H1 (cell line): ENCODE measurements around the gene SART1. TPM values are rescaled to one million over a fixed set of nuclear protein-coding genes. Genes with fewer than 3 reads are reported as not detected.

Source experiments
- CTCF ChIA-PET: fragments of 300-600 bp; sonication (Branson Sonifier 250); formaldehyde crosslinking; loops from one replicate; lab custom pipeline; 2021; ENCODE audit not compliant: partially characterized antibody; lab: Charles Lee
- POLR2A ChIA-PET: fragments of 300-600 bp; sonication (Branson Sonifier 250); formaldehyde crosslinking; loops from one replicate; lab custom pipeline; 2021; ENCODE audit warnings: inconsistent platforms; ENCODE audit not compliant: partially characterized antibody; lab: Charles Lee
- DNase-seq, 2 experiments: peaks; one replicate each; pipeline versions ENCODE4 v3.0.0 to v3.0.0-alpha.2; 2010 to 2022; ENCODE audit warnings: low spot score in 2 of 2, low read depth in 1 of 2, mixed read lengths in 1 of 2
- FAIRE-seq: peaks from 2 replicates; lab custom pipeline; 2011; peaks lifted over from hg19 to GRCh38; lab: Jason Lieb, UNC
- H2AFZ ChIP-seq: 2 replicates; pipeline ENCODE4 v1.8.1; 2012; ENCODE audit warnings: low read length, inconsistent platforms
- H2AK5ac ChIP-seq: 2 replicates; pipeline ENCODE4 v1.6.1; 2013; ENCODE audit warnings: low read depth, low read length
- H2BK120ac ChIP-seq: replicated peaks from 2 replicates; pipeline ENCODE3; 2013; ENCODE audit warnings: low read depth, low read length, inconsistent platforms
- H2BK12ac ChIP-seq: 2 replicates; pipeline ENCODE4 v1.6.1; 2013; ENCODE audit warnings: low read depth, low read length
- H2BK15ac ChIP-seq: 2 replicates; pipeline ENCODE4 v1.6.1; 2013; ENCODE audit warnings: low read length
- H2BK20ac ChIP-seq: 2 replicates; pipeline ENCODE4 v1.6.1; 2013; ENCODE audit warnings: low read length
- H2BK5ac ChIP-seq: 2 replicates; pipeline ENCODE4 v1.6.1; 2013; ENCODE audit warnings: low read depth, low read length
- H3K14ac ChIP-seq: 2 replicates; pipeline ENCODE4 v1.6.1; 2013; ENCODE audit warnings: inconsistent platforms; ENCODE audit not compliant: insufficient read length
- H3K18ac ChIP-seq: 2 replicates; pipeline ENCODE4 v1.6.1; 2013; ENCODE audit warnings: low read length; ENCODE audit errors: extremely low read depth
- H3K23ac ChIP-seq: 2 replicates; pipeline ENCODE4 v1.6.1; 2013; ENCODE audit warnings: inconsistent platforms; ENCODE audit not compliant: insufficient read length
- H3K23me2 ChIP-seq: 2 replicates; pipeline ENCODE4 v1.6.1; 2013; ENCODE audit warnings: low read depth, low read length
- H3K27ac ChIP-seq: 2 replicates; pipeline ENCODE4 v1.6.1; 2011; ENCODE audit warnings: low read depth, low read length, inconsistent platforms
- H3K27me3 ChIP-seq, 4 experiments: replicated peaks in 1 of 4; 1 replicate in 1 of 4; 2 replicates in 3 of 4; pipeline versions ENCODE4 v1.6.1 to v1.8.1; 2011 to 2013; ENCODE audit warnings: low read length in 3 of 4, mild to moderate bottlenecking in 3 of 4, inconsistent platforms in 2 of 4, mixed read lengths in 2 of 4, moderate library complexity in 1 of 4; ENCODE audit not compliant: control insufficient read depth in 3 of 4, insufficient read depth in 3 of 4; ENCODE audit errors: extremely low read depth in 1 of 4
- H3K36me3 ChIP-seq, 4 experiments: 2 replicates each; pipeline versions ENCODE4 v1.6.1 to v1.8.1; 2011 to 2013; ENCODE audit warnings: mild to moderate bottlenecking in 4 of 4, low read length in 3 of 4, moderate library complexity in 2 of 4, control low read depth in 1 of 4, inconsistent platforms in 1 of 4; ENCODE audit not compliant: insufficient read depth in 4 of 4, control insufficient read depth in 2 of 4
- H3K4ac ChIP-seq: replicated peaks from 2 replicates; pipeline ENCODE3; 2013; ENCODE audit warnings: low read length, low read depth, mixed read lengths, inconsistent platforms; ENCODE audit not compliant: insufficient read length
- H3K4me1 ChIP-seq, 4 experiments: replicated peaks in 1 of 4; 1 replicate in 1 of 4; 2 replicates in 3 of 4; pipeline versions ENCODE4 v1.6.1 to v1.8.1; 2011 to 2013; ENCODE audit warnings: low read length in 3 of 4, inconsistent platforms in 2 of 4, mixed read lengths in 1 of 4; ENCODE audit not compliant: insufficient read depth in 4 of 4, control insufficient read depth in 3 of 4
- H3K4me2 ChIP-seq, 2 experiments: 2 replicates each; pipeline versions ENCODE4 v1.6.1 to v1.8.1; 2011 to 2013; ENCODE audit warnings: low read depth in 2 of 2, low read length in 2 of 2, control low read depth in 1 of 2, inconsistent platforms in 1 of 2, mild to moderate bottlenecking in 1 of 2; ENCODE audit not compliant: insufficient read depth in 1 of 2
- H3K4me3 ChIP-seq, 4 experiments: fragments of 200-600, 300-600 bp in 1 of 4; sonication (generic), shearing (Covaris generic), sonication (Bioruptor Twin) in 1 of 4; 2 replicates each; pipeline versions ENCODE4 v1.5.1 to v1.8.1; 2011 to 2016; ENCODE audit warnings: low read length in 4 of 4, low read depth in 3 of 4, control low read depth in 2 of 4, inconsistent platforms in 2 of 4, mild to moderate bottlenecking in 2 of 4, mixed read lengths in 1 of 4, moderate library complexity in 1 of 4; ENCODE audit not compliant: insufficient read depth in 2 of 4; ENCODE audit errors: extremely low read depth in 1 of 4
- H3K56ac ChIP-seq: replicated peaks from 2 replicates; pipeline ENCODE3; 2013; ENCODE audit warnings: low read depth, mild to moderate bottlenecking, mixed read lengths, low read length, inconsistent platforms; ENCODE audit not compliant: insufficient read length
- H3K79me1 ChIP-seq: 2 replicates; pipeline ENCODE4 v1.6.1; 2013; ENCODE audit warnings: low read depth, low read length, control low read depth
- H3K79me2 ChIP-seq, 2 experiments: 2 replicates each; pipeline versions ENCODE4 v1.6.1 to v1.8.1; 2012 to 2013; ENCODE audit warnings: low read length in 2 of 2, mild to moderate bottlenecking in 2 of 2, inconsistent platforms in 1 of 2; ENCODE audit not compliant: insufficient read depth in 2 of 2, control insufficient read depth in 1 of 2
- H3K9ac ChIP-seq, 4 experiments: replicated peaks in 1 of 4; 1 replicate in 1 of 4; 2 replicates in 3 of 4; pipeline versions ENCODE4 v1.6.1 to v1.8.1; 2011 to 2013; ENCODE audit warnings: low read depth in 3 of 4, low read length in 3 of 4, control low read depth in 2 of 4, mild to moderate bottlenecking in 2 of 4, moderate library complexity in 2 of 4, inconsistent platforms in 1 of 4; ENCODE audit errors: extremely low read depth in 1 of 4
- H3K9me3 ChIP-seq, 2 experiments: 2 replicates each; pipeline versions ENCODE4 v1.6.1 to v1.8.1; 2012 to 2013; ENCODE audit warnings: mild to moderate bottlenecking in 2 of 2, moderate library complexity in 2 of 2, control low read depth in 1 of 2, inconsistent platforms in 1 of 2, low read depth in 1 of 2, low read length in 1 of 2, mixed read lengths in 1 of 2; ENCODE audit not compliant: insufficient read depth in 2 of 2
- H4K20me1 ChIP-seq, 2 experiments: replicated peaks in 1 of 2; 2 replicates each; pipeline versions ENCODE3 to v1.8.1; 2011 to 2013; ENCODE audit warnings: inconsistent platforms in 2 of 2, low read length in 2 of 2, mild to moderate bottlenecking in 1 of 2; ENCODE audit not compliant: insufficient read depth in 2 of 2, control insufficient read depth in 1 of 2
- H4K5ac ChIP-seq: 2 replicates; pipeline ENCODE4 v1.6.1; 2013; ENCODE audit warnings: low read length, low read depth, mixed read lengths, inconsistent platforms; ENCODE audit not compliant: insufficient read length
- H4K8ac ChIP-seq: 2 replicates; pipeline ENCODE4 v1.8.0; 2013; ENCODE audit warnings: mild to moderate bottlenecking, moderate library complexity, low read length, inconsistent platforms; ENCODE audit not compliant: insufficient read depth; ENCODE audit errors: extremely low read depth
- H4K91ac ChIP-seq: replicated peaks from 2 replicates; pipeline ENCODE3; 2013; ENCODE audit warnings: low read length, mixed read lengths, inconsistent platforms; ENCODE audit not compliant: insufficient read length
- BCL11A ChIP-seq, 2 experiments: IDR thresholded peaks; one replicate each; pipeline ENCODE4 v1.6.1; 2011; ENCODE audit warnings: low read depth in 2 of 2, low read length in 2 of 2, mild to moderate bottlenecking in 2 of 2
- CHD1 ChIP-seq: IDR thresholded peaks from 2 replicates; pipeline ENCODE4 v1.6.1; 2012; ENCODE audit warnings: low read depth, low read length, improper control_type of control experiment
- CREB1 ChIP-seq: IDR thresholded peaks from 2 replicates; pipeline ENCODE4 v1.6.1; 2012; ENCODE audit warnings: inconsistent platforms
- EP300 ChIP-seq, 2 experiments: IDR thresholded peaks; 1 replicate in 1 of 2; 2 replicates in 1 of 2; pipeline ENCODE4 v1.6.1; 2011 to 2012; ENCODE audit warnings: low read depth in 2 of 2, low read length in 2 of 2, mild to moderate bottlenecking in 2 of 2, borderline replicate concordance in 1 of 2, inconsistent platforms in 1 of 2, moderate library complexity in 1 of 2
- HDAC2 ChIP-seq, 2 experiments: fragments of 300-600 bp in 1 of 2; sonication (generic) in 1 of 2; IDR thresholded peaks; 2 replicates each; pipeline ENCODE4 v1.6.1; 2011 to 2012; ENCODE audit warnings: low read depth in 2 of 2, low read length in 2 of 2, mild to moderate bottlenecking in 2 of 2, moderate library complexity in 2 of 2, borderline replicate concordance in 1 of 2, inconsistent platforms in 1 of 2
- HDAC6 ChIP-seq: IDR thresholded peaks from one replicate; pipeline ENCODE4 v1.7.1; 2012; ENCODE audit warnings: low read depth, mild to moderate bottlenecking, inconsistent platforms, low read length, moderate library complexity
- SP2 ChIP-seq: IDR thresholded peaks from 2 replicates; pipeline ENCODE4 v1.6.1; 2012; ENCODE audit warnings: mild to moderate bottlenecking, low read length, inconsistent platforms
- SUZ12 ChIP-seq: fragments of 200-600 bp; sonication (generic); IDR thresholded peaks from 2 replicates; pipeline ENCODE4 v1.6.1; 2012; ENCODE audit warnings: mild to moderate bottlenecking, inconsistent platforms, low read length, moderate library complexity, mixed read lengths
- WGBS, 2 experiments: shearing (Covaris generic) in 1 of 2; methylation state at CpG; one replicate each; pipeline versions ENCODE4 v1.1.6 to v1.1.7; 2013 to 2015; ENCODE audit warnings: low lambda C conversion rate in 2 of 2, mixed read lengths in 2 of 2, inconsistent platforms in 1 of 2, low coverage in 1 of 2, missing lambda C conversion rate in 1 of 2; ENCODE audit not compliant: insufficient replicate concordance in 2 of 2, insufficient coverage in 1 of 2, insufficient read length in 1 of 2; ENCODE audit errors: extremely low coverage in 1 of 2, missing lambda C conversion rate in 1 of 2; 5-methylcytosine and 5-hydroxymethylcytosine counted together
- polyA plus RNA-seq, 7 experiments: library from polyadenylated mRNA; depleted of rRNA in 3 of 7; stranded (reverse) in 5 of 7; unstranded in 2 of 7; fragments of >200 nt in 5 of 7; fragments of 200-250 nt in 2 of 7; gene quantifications; 1 replicate in 5 of 7; 2 replicates in 1 of 7; 4 replicates in 1 of 7; pipeline versions ENCODE4 v1.2.1 to v1.2.3, GENCODE V29; 2011 to 2013; ENCODE audit warnings: missing spikeins in 2 of 7, mixed read lengths in 2 of 7
- total RNA-seq: library from RNA; stranded (reverse); fragmentation: NEBNext Ultra II Directional; extraction: Animal tissue kit (Norgen Biotek cat#: 25700); gene quantifications from 2 replicates; pipeline ENCODE4 v1.2.1, GENCODE V29; 2021
- TF ChIP-seq, protein P1 (sequence below): IDR thresholded peaks from 2 replicates; pipeline ENCODE4 v1.6.1; 2012; ENCODE audit warnings: inconsistent platforms
- TF ChIP-seq, protein P2 (sequence below): IDR thresholded peaks from 2 replicates; pipeline ENCODE4 v1.6.1; 2012; ENCODE audit warnings: inconsistent platforms

SART1 gene
- total and polyA plus RNA-seq, 2 of the 8 experiments (the other 6 are each of a cell fraction or from before 2014, with no cell fraction given): 9.7 to 46.1 TPM

DNA sequence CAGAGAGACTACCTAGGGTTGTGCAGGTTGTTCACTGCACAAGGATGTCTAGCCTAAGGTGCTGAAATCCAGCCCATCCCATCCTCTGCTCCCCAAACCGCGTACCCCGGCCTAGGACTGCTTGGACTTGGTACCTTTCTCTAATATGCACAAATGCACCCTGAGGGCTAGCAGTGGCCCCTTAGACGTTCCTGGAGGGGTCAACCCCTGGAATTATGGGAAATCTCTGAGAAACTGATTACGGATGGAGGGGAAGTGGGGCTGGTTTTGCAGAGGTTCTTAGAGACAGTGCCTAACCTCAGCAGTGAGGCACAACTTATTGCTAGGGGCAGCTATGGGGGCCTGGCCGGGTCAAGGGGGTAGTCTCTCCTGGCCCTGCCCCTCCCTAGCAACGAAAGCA is 45.1 kb upstream of the SART1 start:
- Histone ChIP-seq H2BK15ac (no peak overlapping the region), H2BK5ac (no peak overlapping the region), H3K56ac (no peak overlapping the region), H2BK20ac (no peak overlapping the region), H2AFZ (no peak overlapping the region), H3K23ac (no peak overlapping the region), H3K36me3 (no peaks in the 10 kb centered on the region), H4K20me1 (peaks cover 0 to 7% of the 10 kb centered on the region in 2 experiments), H3K14ac (no peak overlapping the region), H3K4me1 (peaks cover 2 to 22% (median 14%) of the 10 kb centered on the region in 4 experiments; a peak in 5 of 7 replicates), H4K5ac (no peak overlapping the region), H4K91ac (no peak overlapping the region), H3K79me2 (peaks cover 0 to 7% of the 10 kb centered on the region in 2 experiments; a peak in 2 of 4 replicates), H2AK5ac (no peak overlapping the region), H3K27ac (no peak overlapping the region), H4K8ac (no peak overlapping the region), H3K4me2 (no peak overlapping the region), H3K4ac (no peak overlapping the region), H3K27me3 (no peaks in the 10 kb centered on the region; a peak in 1 of 7 replicates), H3K9me3 (no peaks in the 10 kb centered on the region), H3K9ac (no peak overlapping the region), H3K18ac (no peak overlapping the region), H3K23me2 (peaks cover 13% of the 10 kb centered on the region; the same call in 1 of the 2 replicates), H2BK120ac (no peak overlapping the region), H2BK12ac (no peak overlapping the region), H3K4me3 (no peak overlapping the region), H3K79me1 (peaks cover 7% of the 10 kb centered on the region; the same call in 1 of the 2 replicates)
- 86% methylated on average over 7 of the region's 7 CpGs; no CpG with 5 or more reads in 1 of the 2 experiments for WGBS, 2 experiments
- FAIRE-seq: no peak
- TF ChIP-seq HDAC2 (IDR thresholded peaks at IDR 0.05; ENCODE audit: borderline replicate concordance in 1 of 2, low read depth in 2 of 2, low read length in 2 of 2) (no peak), BCL11A (IDR thresholded peaks at IDR 0.05; ENCODE audit: low read depth in 2 of 2, low read length in 2 of 2) (no peak), CREB1 (no peak), SP2 (no peak), CHD1 (no peak), SUZ12 (no peak), HDAC6 (no peak), EP300 (IDR thresholded peaks at IDR 0.05; ENCODE audit: borderline replicate concordance in 1 of 2, low read depth in 2 of 2, low read length in 2 of 2) (no peak)
- TF ChIP-seq, protein P1, sequence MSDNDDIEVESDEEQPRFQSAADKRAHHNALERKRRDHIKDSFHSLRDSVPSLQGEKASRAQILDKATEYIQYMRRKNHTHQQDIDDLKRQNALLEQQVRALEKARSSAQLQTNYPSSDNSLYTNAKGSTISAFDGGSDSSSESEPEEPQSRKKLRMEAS: no peak
- TF ChIP-seq, protein P2, sequence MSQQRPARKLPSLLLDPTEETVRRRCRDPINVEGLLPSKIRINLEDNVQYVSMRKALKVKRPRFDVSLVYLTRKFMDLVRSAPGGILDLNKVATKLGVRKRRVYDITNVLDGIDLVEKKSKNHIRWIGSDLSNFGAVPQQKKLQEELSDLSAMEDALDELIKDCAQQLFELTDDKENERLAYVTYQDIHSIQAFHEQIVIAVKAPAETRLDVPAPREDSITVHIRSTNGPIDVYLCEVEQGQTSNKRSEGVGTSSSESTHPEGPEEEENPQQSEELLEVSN: no peak
- no peak for DNase-seq
- CTCF ChIA-PET: interaction anchor here (1.2 to 11.7 kb wide), 5 partner anchors 10 to 56 kb away, joined by 5 to 212 read pairs (median 11); partner anchors contain the start of genes CCDC85B, FIBP and MUS81
- POLR2A ChIA-PET: interaction anchor here (0.6 to 4.9 kb wide), 7 partner anchors 23 to 93 kb away, joined by 3 to 36 read pairs (median 4); partner anchors contain the start of genes CCDC85B, FIBP and MUS81
